ENCODE results near the gene COPS6.

The COPS6 gene

GRCh38 chr7:100102950-100103840, 14.4 kb downstream of the COPS6 start:
- TF ChIP-seq, protein P1, sequence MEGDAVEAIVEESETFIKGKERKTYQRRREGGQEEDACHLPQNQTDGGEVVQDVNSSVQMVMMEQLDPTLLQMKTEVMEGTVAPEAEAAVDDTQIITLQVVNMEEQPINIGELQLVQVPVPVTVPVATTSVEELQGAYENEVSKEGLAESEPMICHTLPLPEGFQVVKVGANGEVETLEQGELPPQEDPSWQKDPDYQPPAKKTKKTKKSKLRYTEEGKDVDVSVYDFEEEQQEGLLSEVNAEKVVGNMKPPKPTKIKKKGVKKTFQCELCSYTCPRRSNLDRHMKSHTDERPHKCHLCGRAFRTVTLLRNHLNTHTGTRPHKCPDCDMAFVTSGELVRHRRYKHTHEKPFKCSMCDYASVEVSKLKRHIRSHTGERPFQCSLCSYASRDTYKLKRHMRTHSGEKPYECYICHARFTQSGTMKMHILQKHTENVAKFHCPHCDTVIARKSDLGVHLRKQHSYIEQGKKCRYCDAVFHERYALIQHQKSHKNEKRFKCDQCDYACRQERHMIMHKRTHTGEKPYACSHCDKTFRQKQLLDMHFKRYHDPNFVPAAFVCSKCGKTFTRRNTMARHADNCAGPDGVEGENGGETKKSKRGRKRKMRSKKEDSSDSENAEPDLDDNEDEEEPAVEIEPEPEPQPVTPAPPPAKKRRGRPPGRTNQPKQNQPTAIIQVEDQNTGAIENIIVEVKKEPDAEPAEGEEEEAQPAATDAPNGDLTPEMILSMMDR (IDR thresholded peaks at IDR 0.05; ENCODE audit: extremely low read depth, missing control alignments): no peak
- no peak for DNase-seq (ENCODE audit: low spot score)

GRCh38 chr7:100105534-100105933, 16.8 kb downstream of the COPS6 start:
- DNase-seq (ENCODE audit: low spot score): no peak
- TF ChIP-seq, protein P1 (IDR thresholded peaks at IDR 0.05; ENCODE audit: extremely low read depth, missing control alignments): no peak

DNA sequence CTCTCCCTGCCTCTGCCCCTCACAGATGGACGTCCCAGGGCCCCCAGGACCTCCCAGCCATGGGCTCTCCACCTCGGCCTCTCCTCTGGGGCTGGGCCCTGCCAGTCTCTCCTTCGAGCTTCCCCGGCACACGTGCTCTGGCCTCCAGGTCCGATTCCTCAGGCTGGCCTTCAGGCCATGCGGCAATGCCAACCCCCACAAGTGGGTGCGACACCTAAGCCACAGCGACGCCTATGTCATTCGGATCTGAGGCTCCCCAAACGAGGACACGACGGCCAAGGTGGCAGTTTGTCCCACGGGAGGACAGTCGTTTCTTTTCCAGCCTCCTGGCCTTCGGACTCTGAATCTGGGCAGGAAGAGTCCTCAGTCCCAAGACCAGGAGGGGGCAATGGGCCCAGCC, 17.9 kb downstream of the COPS6 start:
- TF ChIP-seq, protein P1 (IDR thresholded peaks at IDR 0.05; ENCODE audit: extremely low read depth, missing control alignments): no peak
- no peak for DNase-seq (ENCODE audit: low spot score)

DNA sequence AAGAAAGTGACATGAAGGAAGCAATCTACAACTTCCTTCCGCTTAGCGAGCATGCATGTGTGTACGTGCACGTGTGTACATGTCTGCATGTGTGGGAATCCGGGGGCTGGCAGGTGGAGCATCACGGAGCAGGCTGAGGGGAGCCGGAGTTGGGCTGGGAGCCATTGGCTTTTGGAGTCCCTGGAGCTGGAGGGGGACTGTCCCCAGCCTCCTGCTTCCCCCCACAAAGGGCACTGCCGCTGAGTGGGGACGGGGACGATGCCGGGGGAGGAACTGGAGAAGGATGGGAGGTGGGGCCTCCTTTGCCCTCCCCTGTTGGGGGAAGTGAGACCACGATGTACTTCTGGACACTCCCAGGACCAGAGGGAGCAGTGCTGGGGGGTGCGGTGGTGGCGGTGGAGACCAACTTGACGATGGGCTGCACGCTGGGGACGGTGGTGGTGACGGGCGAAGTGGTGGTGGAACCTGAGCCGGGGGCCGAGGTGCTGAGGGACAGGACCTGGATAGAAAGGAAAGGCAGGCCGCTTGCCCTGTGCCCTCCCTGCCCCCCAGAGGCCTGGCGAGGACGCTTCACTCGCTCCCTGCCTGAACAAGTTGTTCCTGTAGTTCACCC, 18.5 kb downstream of the COPS6 start:
- TF ChIP-seq, protein P1 (IDR thresholded peaks at IDR 0.05; ENCODE audit: extremely low read depth, missing control alignments): no peak
- DNase-seq (ENCODE audit: low spot score): no peak

- no peak for DNase-seq (ENCODE audit: low spot score)
- TF ChIP-seq, protein P1 (IDR thresholded peaks at IDR 0.05; ENCODE audit: extremely low read depth, missing control alignments): no peak
Observed at GRCh38 chr7:100107890-100108289, 19.1 kb downstream of the COPS6 start.

- DNase-seq (ENCODE audit: low spot score): no peak
- TF ChIP-seq, protein P1 (IDR thresholded peaks at IDR 0.05; ENCODE audit: extremely low read depth, missing control alignments): no peak
Observed at GRCh38 chr7:100109521-100110163, 20.9 kb downstream of the COPS6 start.

DNA sequence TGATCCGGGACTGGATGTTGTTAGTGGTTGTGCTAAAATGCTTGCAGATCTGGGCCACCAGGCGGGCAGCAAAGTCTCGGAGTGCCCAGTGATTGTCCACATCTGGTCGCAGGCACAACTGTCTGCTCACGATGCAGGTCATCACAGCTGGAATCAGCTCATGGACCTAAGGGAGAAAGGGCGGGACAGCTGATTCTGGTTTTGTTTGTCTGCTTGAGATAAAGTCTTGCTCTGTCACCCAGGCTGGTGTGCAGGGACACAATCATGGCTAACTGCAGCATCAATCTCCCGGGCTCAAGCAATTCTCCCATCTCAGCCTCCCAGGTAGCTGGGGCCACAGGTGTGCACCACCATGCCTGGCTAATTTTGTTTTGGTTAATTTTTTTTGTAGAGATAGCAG, 22.4 kb downstream of the COPS6 start:
- DNase-seq (ENCODE audit: low spot score): no peak
- TF ChIP-seq, protein P1 (IDR thresholded peaks at IDR 0.05; ENCODE audit: extremely low read depth, missing control alignments): no peak
